HepG2 (cell line): ENCODE data around the gene AVPR2. TPM values are rescaled to one million over a fixed set of nuclear protein-coding genes. Genes with fewer than 3 reads are reported as not detected.

ENCODE experiments used
- ATAC-seq: fragments of 200-7000 bp; cut with Tn5 transposase; 3 replicates; pipeline ENCODE4 v1.9.1; 2020; ENCODE audit warnings: mild to moderate bottlenecking, moderate library complexity
- BruUV-seq: library from RNA; stranded (reverse); fragments of 400-500 nt; replicated peaks from 2 replicates; lab custom pipeline; 2021; lab: Mats Ljungman, UMichigan
- CTCF ChIA-PET: fragments of 300-600 bp; formaldehyde crosslinking; extraction: SDS; loops from one replicate; lab custom pipeline; 2021; ENCODE audit warnings: low total read pairs, inconsistent platforms, low intra/inter-chr PET ratio; lab: Yijun Ruan, JAX
- POLR2A ChIA-PET: fragments of 350-600 bp; sonication (Branson Sonifier 250); formaldehyde crosslinking; loops from one replicate; lab custom pipeline; 2020; ENCODE audit warnings: antibody characterized with exemption, inconsistent platforms; lab: Yijun Ruan, JAX
- DNase-seq: peaks from one replicate; pipeline ENCODE4 v3.0.0-alpha.2; 2015; ENCODE audit warnings: low spot score
- FAIRE-seq: peaks from 3 replicates; lab custom pipeline; 2011; peaks lifted over from hg19 to GRCh38; lab: Jason Lieb, UNC
- H2AFZ ChIP-seq: one replicate; pipeline ENCODE4 v1.6.1; 2011; ENCODE audit warnings: low read length, inconsistent platforms
- H3K27ac ChIP-seq: fragments of 300-600 bp; 3 replicates; pipeline ENCODE4 v1.8.0; 2011; ENCODE audit warnings: mixed run types, mild to moderate bottlenecking, mixed read lengths, low read length, inconsistent platforms; ENCODE audit not compliant: insufficient read depth; ENCODE audit errors: extremely low read length
- H3K27me3 ChIP-seq, 2 experiments: fragments of 200-600 bp in 1 of 2; 2 replicates in 1 of 2; 3 replicates in 1 of 2; pipeline versions ENCODE4 v1.6.0 to v1.8.0; 2011; ENCODE audit warnings: low read length in 2 of 2, mild to moderate bottlenecking in 2 of 2, moderate library complexity in 2 of 2, inconsistent platforms in 1 of 2; ENCODE audit not compliant: insufficient read depth in 2 of 2, control insufficient read depth in 1 of 2
- H3K36me3 ChIP-seq, 2 experiments: fragments of 200-600 bp in 1 of 2; replicated peaks in 1 of 2; 2 replicates in 1 of 2; 3 replicates in 1 of 2; pipeline versions ENCODE4 v1.5.1 to v1.8.0; 2011; ENCODE audit warnings: low read length in 2 of 2, inconsistent platforms in 1 of 2; ENCODE audit not compliant: insufficient read depth in 2 of 2, control insufficient read depth in 1 of 2
- H3K4me1 ChIP-seq: 2 replicates; pipeline ENCODE4 v1.5.1; 2012; ENCODE audit warnings: low read length, inconsistent platforms; ENCODE audit not compliant: insufficient read depth
- H3K4me2 ChIP-seq: 2 replicates; pipeline ENCODE4 v1.6.0; 2011; ENCODE audit warnings: low read depth, low read length, inconsistent platforms
- H3K4me3 ChIP-seq, 3 experiments: fragments of 200-600 bp in 1 of 3; sonication (generic), shearing (Covaris generic) in 1 of 3; replicated peaks in 1 of 3; 2 replicates each; pipeline ENCODE4 v1.5.1; 2011 to 2016; ENCODE audit warnings: low read length in 3 of 3, inconsistent platforms in 2 of 3, low read depth in 2 of 3, mild to moderate bottlenecking in 2 of 3, control low read depth in 1 of 3, mixed read lengths in 1 of 3; ENCODE audit not compliant: insufficient read depth in 1 of 3
- H3K79me2 ChIP-seq: one replicate; pipeline ENCODE4 v1.6.1; 2011; ENCODE audit warnings: low read length, inconsistent platforms; ENCODE audit not compliant: insufficient read depth
- H3K9ac ChIP-seq: 2 replicates; pipeline ENCODE4 v1.6.0; 2011; ENCODE audit warnings: mild to moderate bottlenecking, low read depth, low read length, inconsistent platforms; ENCODE audit not compliant: insufficient read depth
- H3K9me3 ChIP-seq: 2 replicates; pipeline ENCODE4 v1.5.1; 2012; ENCODE audit warnings: mild to moderate bottlenecking, low read length
- H4K20me1 ChIP-seq: 2 replicates; pipeline ENCODE4 v1.6.0; 2011; ENCODE audit warnings: inconsistent platforms, mild to moderate bottlenecking, low read length, moderate library complexity; ENCODE audit not compliant: insufficient read depth
- EHMT2 ChIP-seq: fragments of 200-600 bp; sonication (generic); IDR thresholded peaks from 2 replicates; pipeline ENCODE4 v1.7.0; 2017; ENCODE audit warnings: antibody characterized with exemption, low read depth, low read length, borderline replicate concordance
- FOXA1 ChIP-seq, 2 experiments: fragments of 450-650 bp in 1 of 2; sonication (generic) in 1 of 2; formaldehyde crosslinking in 1 of 2; IDR thresholded peaks; 2 replicates each; pipeline versions ENCODE4 v1.4.0 to v1.6.1; 2016 to 2020; ENCODE audit warnings: missing genetic modification reagents in 1 of 2
- KDM1A ChIP-seq: IDR thresholded peaks from 2 replicates; pipeline ENCODE4 v1.6.1; 2016; ENCODE audit warnings: missing compliant biosample characterization
- MNT ChIP-seq: fragments of 450-650 bp; IDR thresholded peaks from 2 replicates; pipeline ENCODE4 v1.6.1; 2016
- NCOA5 ChIP-seq: sonication (generic); formaldehyde crosslinking; IDR thresholded peaks from 2 replicates; pipeline ENCODE4 v1.4.0; 2020; ENCODE audit warnings: missing genetic modification reagents
- PHF5A ChIP-seq: IDR thresholded peaks from one replicate; pipeline ENCODE4 v1.6.1; 2018; ENCODE audit warnings: low read depth, missing genetic modification reagents; ENCODE audit not compliant: unreplicated experiment
- POLR2AphosphoS5 ChIP-seq: IDR thresholded peaks from 2 replicates; pipeline ENCODE4 v1.6.1; 2012; ENCODE audit warnings: low read depth, low read length
- RORA ChIP-seq: sonication (generic); formaldehyde crosslinking; IDR thresholded peaks from 2 replicates; pipeline ENCODE4 v1.5.0; 2020; ENCODE audit warnings: mild to moderate bottlenecking, missing genetic modification reagents, moderate library complexity
- TBP ChIP-seq: sonication (generic); formaldehyde crosslinking; IDR thresholded peaks from 2 replicates; pipeline ENCODE4 v1.5.0; 2020; ENCODE audit warnings: missing genetic modification reagents
- U2AF2 ChIP-seq: fragments of 200-400 bp; formaldehyde crosslinking; IDR thresholded peaks from 2 replicates; pipeline ENCODE4 v1.6.1; 2017; ENCODE audit warnings: low read depth, mild to moderate bottlenecking, low read length
- USF2 ChIP-seq, 2 experiments: sonication (generic) in 1 of 2; formaldehyde crosslinking in 1 of 2; IDR thresholded peaks; 2 replicates each; pipeline versions ENCODE4 v1.5.1 to v1.6.1; 2011 to 2020; ENCODE audit warnings: borderline replicate concordance in 1 of 2, low read depth in 1 of 2, low read length in 1 of 2, mild to moderate bottlenecking in 1 of 2, missing genetic modification reagents in 1 of 2, moderate library complexity in 1 of 2
- ZMYM3 ChIP-seq: sonication (generic); formaldehyde crosslinking; IDR thresholded peaks from 2 replicates; pipeline ENCODE4 v1.5.1; 2020; ENCODE audit warnings: mild to moderate bottlenecking, missing genetic modification reagents
- WGBS: methylation state at CpG from one replicate; pipeline ENCODE4 v1.1.6; 2017; ENCODE audit warnings: low lambda C conversion rate; 5-methylcytosine and 5-hydroxymethylcytosine counted together
- in situ Hi-C: cut with HindIII; loops from 2 replicates; pipeline ENCODE4 v1.10.0; 2017; ENCODE audit warnings: low pct_unique_long_range_greater_than_20kb; ENCODE audit not compliant: extremely low pct_ligation_motif_present
- intact Hi-C: fragments of 100-400 bp; cut with micrococcal nuclease; formaldehyde crosslinking; loops from one replicate; pipeline ENCODE4 v1.10.0; 2022; ENCODE audit not compliant: unreplicated experiment
- polyA plus RNA-seq, 8 experiments: library from polyadenylated mRNA; depleted of rRNA in 3 of 8; stranded (reverse) in 7 of 8; unstranded in 1 of 8; fragments of >200 nt; fragmentation: Illumina TruSeq in 4 of 8; extraction: Trizol in 4 of 8; gene quantifications; 2 replicates each; pipeline versions ENCODE4 v1.2.1 to v1.2.3, GENCODE V29; 2011 to 2016; ENCODE audit warnings: low read depth in 4 of 8, missing spikeins in 1 of 8, mixed read lengths in 1 of 8; ENCODE audit not compliant: insufficient read depth in 1 of 8
- total RNA-seq, 5 experiments: library from RNA; depleted of rRNA; stranded (reverse); fragments of >200 nt; fragmentation: Illumina TruSeq; extraction: Trizol; gene quantifications; 2 replicates each; pipeline ENCODE4 v1.2.3, GENCODE V29; 2016; ENCODE audit warnings: low read depth in 1 of 5

AVPR2 gene
- total and polyA plus RNA-seq, 2 of the 13 experiments (the other 11 are each of a cell fraction or from before 2014, with no cell fraction given): not detected

- no peak for FAIRE-seq
- Histone ChIP-seq H3K36me3 (peaks cover 1 to 8% of the 10 kb centered on the region in 2 experiments; a peak in 1 of 5 replicates), H3K9ac (no peak overlapping the region)
- TF ChIP-seq TBP (CRISPR knock-in tag): no peak
- no peak for TF ChIP-seq USF2 (IDR thresholded peaks at IDR 0.05; ENCODE audit: low read depth, low read length)
- no peak for TF ChIP-seq USF2 (CRISPR knock-in tag; IDR thresholded peaks at IDR 0.05; ENCODE audit: borderline replicate concordance)
- TF ChIP-seq MNT: no peak
- no peak for TF ChIP-seq PHF5A
- TF ChIP-seq ZMYM3: no peak
- TF ChIP-seq U2AF2: no peak
- no peak for TF ChIP-seq POLR2AphosphoS5
- no peak for TF ChIP-seq KDM1A (CRISPR knock-in tag)
- no peak for TF ChIP-seq FOXA1 (IDR thresholded peaks at IDR 0.05)
- no peak for TF ChIP-seq FOXA1 (CRISPR knock-in tag; IDR thresholded peaks at IDR 0.05)
- no peak for TF ChIP-seq NCOA5 (CRISPR knock-in tag)
- no peak for TF ChIP-seq RORA
- TF ChIP-seq EHMT2: no peak
Measured at GRCh38 chrX:153932220-153932915, 27.9 kb downstream of the AVPR2 start.

More at GRCh38 chrX:153932220-153932915, 27.9 kb downstream of the AVPR2 start:
- ATAC-seq (no peak), DNase-seq (no peak)
- intact Hi-C loops (no loop called here), in situ Hi-C loops (no loop called here)
- WGBS: 97% methylated on average over 8 of the region's 13 CpGs
- no peak overlapping the region for H3K4me2 ChIP-seq
- no peaks in the 10 kb centered on the region for H3K27me3 ChIP-seq
- POLR2A ChIA-PET: no interaction called here
- no peak overlapping the region for H3K27ac ChIP-seq
- H3K9me3 ChIP-seq: no peaks in the 10 kb centered on the region
- H3K79me2 ChIP-seq: peaks cover 9% of the 10 kb centered on the region
- H2AFZ ChIP-seq: no peak overlapping the region
- CTCF ChIA-PET: no interaction called here
- BruUV-seq: no TSS peak
- H3K4me3 ChIP-seq: no peak overlapping the region
- H3K4me1 ChIP-seq: peaks cover 19% of the 10 kb centered on the region
- H4K20me1 ChIP-seq: no peaks in the 10 kb centered on the region
